ENCODE data around the gene ONECUT2. TPM values are rescaled to one million over a fixed set of nuclear protein-coding genes. Genes with fewer than 3 reads are reported as not detected.

Gene ONECUT2
- total RNA-seq, 1 experiment from 2014 or later = 4.3 TPM

- ATAC-seq (no peak), DNase-seq (ENCODE audit: low read depth, low spot score) (no peak)
- Histone ChIP-seq H3K27ac (ENCODE audit: low read depth, low read length) (no peak overlapping the region), H3K4me3 (replicated peaks in 1 of 2; ENCODE audit: low read depth in 1 of 2, low read length in 2 of 2) (no peak overlapping the region), H3K9me3 (ENCODE audit: control insufficient read depth in 1 of 2, insufficient read depth in 1 of 2, low read depth in 1 of 2, low read length in 2 of 2) (no peaks in the 10 kb centered on the region), H3K27me3 (ENCODE audit: insufficient read depth, low read length) (no peaks in the 10 kb centered on the region), H3K9ac (ENCODE audit: low read length) (no peak overlapping the region), H3K9me2 (ENCODE audit: insufficient read depth) (no peaks in the 10 kb centered on the region), H3K36me3 (ENCODE audit: control insufficient read depth in 1 of 2, insufficient read depth in 2 of 2, low read length in 2 of 2) (no peaks in the 10 kb centered on the region), H2AFZ (ENCODE audit: low read depth, low read length, poor library complexity, severe bottlenecking) (no peak overlapping the region), H4K20me1 (ENCODE audit: insufficient read depth) (no peaks in the 10 kb centered on the region), H3K4me2 (ENCODE audit: low read length) (no peak overlapping the region), H3K79me2 (ENCODE audit: insufficient read depth, low read length) (no peaks in the 10 kb centered on the region), H3K4me1 (ENCODE audit: control insufficient read depth in 1 of 2, insufficient read depth in 2 of 2, low read length in 2 of 2) (peaks cover 3 to 10% of the 10 kb centered on the region in 2 experiments)
- POLR2A ChIA-PET = no interaction called here
- TF ChIP-seq ZFX (IDR thresholded peaks at IDR 0.05) = no peak
- TF ChIP-seq YY1 (IDR thresholded peaks at IDR 0.05; ENCODE audit: extremely low read depth, insufficient replicate concordance, low read depth, low read length) = no peak
- TF ChIP-seq SRF (IDR thresholded peaks at IDR 0.05; ENCODE audit: low read depth) = no peak
- TF ChIP-seq POLR2A (IDR thresholded peaks at IDR 0.05; ENCODE audit: borderline replicate concordance, extremely low read depth, insufficient read depth, insufficient read length) = no peak
- TF ChIP-seq ZNF274 (IDR thresholded peaks at IDR 0.05; ENCODE audit: low read depth, low read length) = no peak
- no peak for TF ChIP-seq EZH2 (IDR thresholded peaks at IDR 0.05)
- TF ChIP-seq SIN3A (IDR thresholded peaks at IDR 0.05; ENCODE audit: low read depth) = no peak
- TF ChIP-seq, protein P1, sequence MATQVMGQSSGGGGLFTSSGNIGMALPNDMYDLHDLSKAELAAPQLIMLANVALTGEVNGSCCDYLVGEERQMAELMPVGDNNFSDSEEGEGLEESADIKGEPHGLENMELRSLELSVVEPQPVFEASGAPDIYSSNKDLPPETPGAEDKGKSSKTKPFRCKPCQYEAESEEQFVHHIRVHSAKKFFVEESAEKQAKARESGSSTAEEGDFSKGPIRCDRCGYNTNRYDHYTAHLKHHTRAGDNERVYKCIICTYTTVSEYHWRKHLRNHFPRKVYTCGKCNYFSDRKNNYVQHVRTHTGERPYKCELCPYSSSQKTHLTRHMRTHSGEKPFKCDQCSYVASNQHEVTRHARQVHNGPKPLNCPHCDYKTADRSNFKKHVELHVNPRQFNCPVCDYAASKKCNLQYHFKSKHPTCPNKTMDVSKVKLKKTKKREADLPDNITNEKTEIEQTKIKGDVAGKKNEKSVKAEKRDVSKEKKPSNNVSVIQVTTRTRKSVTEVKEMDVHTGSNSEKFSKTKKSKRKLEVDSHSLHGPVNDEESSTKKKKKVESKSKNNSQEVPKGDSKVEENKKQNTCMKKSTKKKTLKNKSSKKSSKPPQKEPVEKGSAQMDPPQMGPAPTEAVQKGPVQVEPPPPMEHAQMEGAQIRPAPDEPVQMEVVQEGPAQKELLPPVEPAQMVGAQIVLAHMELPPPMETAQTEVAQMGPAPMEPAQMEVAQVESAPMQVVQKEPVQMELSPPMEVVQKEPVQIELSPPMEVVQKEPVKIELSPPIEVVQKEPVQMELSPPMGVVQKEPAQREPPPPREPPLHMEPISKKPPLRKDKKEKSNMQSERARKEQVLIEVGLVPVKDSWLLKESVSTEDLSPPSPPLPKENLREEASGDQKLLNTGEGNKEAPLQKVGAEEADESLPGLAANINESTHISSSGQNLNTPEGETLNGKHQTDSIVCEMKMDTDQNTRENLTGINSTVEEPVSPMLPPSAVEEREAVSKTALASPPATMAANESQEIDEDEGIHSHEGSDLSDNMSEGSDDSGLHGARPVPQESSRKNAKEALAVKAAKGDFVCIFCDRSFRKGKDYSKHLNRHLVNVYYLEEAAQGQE (IDR thresholded peaks at IDR 0.05; ENCODE audit: low read depth) = no peak
- TF ChIP-seq ELF1 (IDR thresholded peaks at IDR 0.05; ENCODE audit: borderline replicate concordance, low read depth) = no peak
- TF ChIP-seq JUND (IDR thresholded peaks at IDR 0.05) = no peak
- TF ChIP-seq, protein P2, sequence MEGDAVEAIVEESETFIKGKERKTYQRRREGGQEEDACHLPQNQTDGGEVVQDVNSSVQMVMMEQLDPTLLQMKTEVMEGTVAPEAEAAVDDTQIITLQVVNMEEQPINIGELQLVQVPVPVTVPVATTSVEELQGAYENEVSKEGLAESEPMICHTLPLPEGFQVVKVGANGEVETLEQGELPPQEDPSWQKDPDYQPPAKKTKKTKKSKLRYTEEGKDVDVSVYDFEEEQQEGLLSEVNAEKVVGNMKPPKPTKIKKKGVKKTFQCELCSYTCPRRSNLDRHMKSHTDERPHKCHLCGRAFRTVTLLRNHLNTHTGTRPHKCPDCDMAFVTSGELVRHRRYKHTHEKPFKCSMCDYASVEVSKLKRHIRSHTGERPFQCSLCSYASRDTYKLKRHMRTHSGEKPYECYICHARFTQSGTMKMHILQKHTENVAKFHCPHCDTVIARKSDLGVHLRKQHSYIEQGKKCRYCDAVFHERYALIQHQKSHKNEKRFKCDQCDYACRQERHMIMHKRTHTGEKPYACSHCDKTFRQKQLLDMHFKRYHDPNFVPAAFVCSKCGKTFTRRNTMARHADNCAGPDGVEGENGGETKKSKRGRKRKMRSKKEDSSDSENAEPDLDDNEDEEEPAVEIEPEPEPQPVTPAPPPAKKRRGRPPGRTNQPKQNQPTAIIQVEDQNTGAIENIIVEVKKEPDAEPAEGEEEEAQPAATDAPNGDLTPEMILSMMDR (IDR thresholded peaks at IDR 0.05 in 2 of 3, conservative IDR thresholded peaks at IDR 0.05 in 1 of 3; ENCODE audit: borderline replicate concordance in 1 of 3, insufficient read depth in 1 of 3, low read depth in 2 of 3, low read length in 2 of 3) = no peak
- no peak for TF ChIP-seq ZBTB33 (IDR thresholded peaks at IDR 0.05; ENCODE audit: extremely low read depth, insufficient replicate concordance, low read length)
- TF ChIP-seq, protein P3, sequence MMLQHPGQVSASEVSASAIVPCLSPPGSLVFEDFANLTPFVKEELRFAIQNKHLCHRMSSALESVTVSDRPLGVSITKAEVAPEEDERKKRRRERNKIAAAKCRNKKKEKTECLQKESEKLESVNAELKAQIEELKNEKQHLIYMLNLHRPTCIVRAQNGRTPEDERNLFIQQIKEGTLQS (IDR thresholded peaks at IDR 0.05) = no peak
- no peak for TF ChIP-seq TCF7L2 (IDR thresholded peaks at IDR 0.05; ENCODE audit: borderline replicate concordance, extremely low read depth, insufficient read depth, insufficient read length)
- TF ChIP-seq, protein P4, sequence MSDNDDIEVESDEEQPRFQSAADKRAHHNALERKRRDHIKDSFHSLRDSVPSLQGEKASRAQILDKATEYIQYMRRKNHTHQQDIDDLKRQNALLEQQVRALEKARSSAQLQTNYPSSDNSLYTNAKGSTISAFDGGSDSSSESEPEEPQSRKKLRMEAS (IDR thresholded peaks at IDR 0.05) = no peak
- no TSS peak for BruUV-seq (replicated peaks)
- CTCF ChIA-PET = no interaction called here
- intact Hi-C loops (cut with micrococcal nuclease) = no loop called here
- RAD21 ChIA-PET (ENCODE audit: low non-redundant PET in 1 of 2, low total read pairs in 2 of 2, uncharacterized antibody in 2 of 2, unreplicated experiment in 2 of 2) = no interaction called here
These were observed 63.6 kb downstream of the ONECUT2 start for GRCh38 chr18:57498682-57499256.

Data from HCT116 (cell line).